Measurements from ENCODE around the gene GNAS-AS1. TPM values are rescaled to one million over a fixed set of nuclear protein-coding genes. Genes with fewer than 3 reads are reported as not detected.
"Not testable (repeated sequence)": the region's sequence is repeated elsewhere in the genome, so short reads cannot be mapped to it uniquely, and the experiment has no call there.

GNAS-AS1 gene
- polyA plus RNA-seq, 2 donors: 0.09 to 0.49 TPM

- no peak overlapping the region for H3K27ac ChIP-seq (ENCODE audit: low read depth in 2 of 2, low read length in 1 of 2)
- 56 to 58% methylated on average over 67 of the region's 67 CpGs for WGBS, 2 donors
- no peaks in the 10 kb centered on the region for H3K9me3 ChIP-seq (ENCODE audit: control insufficient read depth in 2 of 2, insufficient read depth in 1 of 2, low read depth in 1 of 2, low read length in 1 of 2)
- H3K4me3 ChIP-seq (ENCODE audit: low read depth in 1 of 2, low read length in 2 of 2): no peak overlapping the region
- no peaks in the 10 kb centered on the region for H3K27me3 ChIP-seq (ENCODE audit: control insufficient read depth in 1 of 2, insufficient read depth in 2 of 2, low read length in 2 of 2)
- no peaks in the 10 kb centered on the region for H3K36me3 ChIP-seq (ENCODE audit: control insufficient read depth in 2 of 2, insufficient read depth in 2 of 2, low read length in 1 of 2)
- peaks cover 0 to 4% of the 10 kb centered on the region in 2 donors for H3K4me1 ChIP-seq (ENCODE audit: control insufficient read depth in 2 of 2, insufficient read depth in 2 of 2, low read length in 1 of 2)
These were observed 10.5 kb downstream of the GNAS-AS1 start for GRCh38 chr20:58839991-58840747.

- Histone ChIP-seq H3K36me3 (ENCODE audit: control insufficient read depth in 2 of 2, insufficient read depth in 2 of 2, low read length in 1 of 2) (no peaks in the 10 kb centered on the region), H3K27ac (ENCODE audit: low read depth in 2 of 2, low read length in 1 of 2) (no peak overlapping the region), H3K27me3 (ENCODE audit: control insufficient read depth in 1 of 2, insufficient read depth in 2 of 2, low read length in 2 of 2) (no peaks in the 10 kb centered on the region), H3K4me3 (ENCODE audit: low read depth in 1 of 2, low read length in 2 of 2) (no peak overlapping the region), H3K9me3 (ENCODE audit: control insufficient read depth in 2 of 2, insufficient read depth in 1 of 2, low read depth in 1 of 2, low read length in 1 of 2) (no peaks in the 10 kb centered on the region), H3K4me1 (ENCODE audit: control insufficient read depth in 2 of 2, insufficient read depth in 2 of 2, low read length in 1 of 2) (peaks cover 0 to 4% of the 10 kb centered on the region in 2 donors)
- WGBS, 2 donors: 39 to 55% methylated on average over 27 of the region's 27 CpGs
These were observed 11.2 kb downstream of the GNAS-AS1 start for GRCh38 chr20:58839474-58839874.

GRCh38 chr20:58838174-58838573 is 12.5 kb downstream of the GNAS-AS1 start:
- 70 to 74% methylated on average over 4 of the region's 4 CpGs for WGBS, 2 donors

GRCh38 chr20:58837717-58838116 is 13.0 kb downstream of the GNAS-AS1 start:
- H3K27me3 ChIP-seq (ENCODE audit: control insufficient read depth in 1 of 2, insufficient read depth in 2 of 2, low read length in 2 of 2): no peaks in the 10 kb centered on the region
- no peaks in the 10 kb centered on the region for H3K36me3 ChIP-seq (ENCODE audit: control insufficient read depth in 2 of 2, insufficient read depth in 2 of 2, low read length in 1 of 2)
- H3K9me3 ChIP-seq (ENCODE audit: control insufficient read depth in 2 of 2, insufficient read depth in 1 of 2, low read depth in 1 of 2, low read length in 1 of 2): no peaks in the 10 kb centered on the region
- 73 to 86% methylated on average over 1 of the region's 1 CpG for WGBS, 2 donors
- H3K27ac ChIP-seq (ENCODE audit: low read depth in 2 of 2, low read length in 1 of 2): no peak overlapping the region
- no peak overlapping the region for H3K4me3 ChIP-seq (ENCODE audit: low read depth in 1 of 2, low read length in 2 of 2)
- H3K4me1 ChIP-seq (ENCODE audit: control insufficient read depth in 2 of 2, insufficient read depth in 2 of 2, low read length in 1 of 2): peaks cover 0 to 4% of the 10 kb centered on the region in 2 donors

More at GRCh38 chr20:58838174-58838573, 12.5 kb downstream of the GNAS-AS1 start:
- H3K9me3 ChIP-seq (ENCODE audit: control insufficient read depth in 2 of 2, insufficient read depth in 1 of 2, low read depth in 1 of 2, low read length in 1 of 2): no peaks in the 10 kb centered on the region
- no peak overlapping the region for H3K4me3 ChIP-seq (ENCODE audit: low read depth in 1 of 2, low read length in 2 of 2)
- peaks cover 0 to 4% of the 10 kb centered on the region in 2 donors for H3K4me1 ChIP-seq (ENCODE audit: control insufficient read depth in 2 of 2, insufficient read depth in 2 of 2, low read length in 1 of 2)
- no peak overlapping the region for H3K27ac ChIP-seq (ENCODE audit: low read depth in 2 of 2, low read length in 1 of 2)
- H3K36me3 ChIP-seq (ENCODE audit: control insufficient read depth in 2 of 2, insufficient read depth in 2 of 2, low read length in 1 of 2): no peaks in the 10 kb centered on the region
- H3K27me3 ChIP-seq (ENCODE audit: control insufficient read depth in 1 of 2, insufficient read depth in 2 of 2, low read length in 2 of 2): no peaks in the 10 kb centered on the region

- Histone ChIP-seq H3K27ac (ENCODE audit: low read depth in 2 of 2, low read length in 1 of 2) (no peak overlapping the region), H3K4me1 (ENCODE audit: control insufficient read depth in 2 of 2, insufficient read depth in 2 of 2, low read length in 1 of 2) (peaks cover 0 to 4% of the 10 kb centered on the region in 2 donors), H3K9me3 (ENCODE audit: control insufficient read depth in 2 of 2, insufficient read depth in 1 of 2, low read depth in 1 of 2, low read length in 1 of 2) (no peaks in the 10 kb centered on the region), H3K4me3 (ENCODE audit: low read depth in 1 of 2, low read length in 2 of 2) (no peak overlapping the region), H3K27me3 (ENCODE audit: control insufficient read depth in 1 of 2, insufficient read depth in 2 of 2, low read length in 2 of 2) (no peaks in the 10 kb centered on the region), H3K36me3 (ENCODE audit: control insufficient read depth in 2 of 2, insufficient read depth in 2 of 2, low read length in 1 of 2) (no peaks in the 10 kb centered on the region)
- WGBS, 2 donors: 83 to 85% methylated on average over 10 of the region's 10 CpGs
These were observed 14.0 kb downstream of the GNAS-AS1 start for GRCh38 chr20:58836616-58837204.

GRCh38 chr20:58835231-58835630 is 15.5 kb downstream of the GNAS-AS1 start:
- no peaks in the 10 kb centered on the region for H3K27me3 ChIP-seq (ENCODE audit: control insufficient read depth in 1 of 2, insufficient read depth in 2 of 2, low read length in 2 of 2)
- H3K4me3 ChIP-seq (ENCODE audit: low read depth in 1 of 2, low read length in 2 of 2): no peak overlapping the region
- peaks cover 0 to 3% of the 10 kb centered on the region in 2 donors for H3K9me3 ChIP-seq (ENCODE audit: control insufficient read depth in 2 of 2, insufficient read depth in 1 of 2, low read depth in 1 of 2, low read length in 1 of 2)
- no peak overlapping the region for H3K27ac ChIP-seq (ENCODE audit: low read depth in 2 of 2, low read length in 1 of 2)
- H3K36me3 ChIP-seq (ENCODE audit: control insufficient read depth in 2 of 2, insufficient read depth in 2 of 2, low read length in 1 of 2): no peaks in the 10 kb centered on the region
- WGBS, 2 donors: 61 to 67% methylated on average over 2 of the region's 2 CpGs
- H3K4me1 ChIP-seq (ENCODE audit: control insufficient read depth in 2 of 2, insufficient read depth in 2 of 2, low read length in 1 of 2): peaks cover 0 to 4% of the 10 kb centered on the region in 2 donors

- H3K27me3 ChIP-seq (ENCODE audit: control insufficient read depth in 1 of 2, insufficient read depth in 2 of 2, low read length in 2 of 2): no peaks in the 10 kb centered on the region
- peaks cover 0 to 5% of the 10 kb centered on the region in 2 donors for H3K9me3 ChIP-seq (ENCODE audit: control insufficient read depth in 2 of 2, insufficient read depth in 1 of 2, low read depth in 1 of 2, low read length in 1 of 2)
- H3K36me3 ChIP-seq (ENCODE audit: control insufficient read depth in 2 of 2, insufficient read depth in 2 of 2, low read length in 1 of 2): no peaks in the 10 kb centered on the region
- H3K4me1 ChIP-seq (ENCODE audit: control insufficient read depth in 2 of 2, insufficient read depth in 2 of 2, low read length in 1 of 2): no peaks in the 10 kb centered on the region
- no peak overlapping the region for H3K27ac ChIP-seq (ENCODE audit: low read depth in 2 of 2, low read length in 1 of 2)
- WGBS, 2 donors: 87 to 91% methylated on average over 10 of the region's 10 CpGs
- H3K4me3 ChIP-seq (ENCODE audit: low read depth in 1 of 2, low read length in 2 of 2): no peak overlapping the region
These were observed 16.8 kb downstream of the GNAS-AS1 start for GRCh38 chr20:58833921-58834320.

GRCh38 chr20:58832457-58832856 is 18.2 kb downstream of the GNAS-AS1 start:
- H3K4me3 ChIP-seq (ENCODE audit: low read depth in 1 of 2, low read length in 2 of 2): no peak overlapping the region
- 75 to 78% methylated on average over 4 of the region's 4 CpGs for WGBS, 2 donors
- H3K27ac ChIP-seq (ENCODE audit: low read depth in 2 of 2, low read length in 1 of 2): no peak overlapping the region
- no peaks in the 10 kb centered on the region for H3K27me3 ChIP-seq (ENCODE audit: control insufficient read depth in 1 of 2, insufficient read depth in 2 of 2, low read length in 2 of 2)
- no peaks in the 10 kb centered on the region for H3K36me3 ChIP-seq (ENCODE audit: control insufficient read depth in 2 of 2, insufficient read depth in 2 of 2, low read length in 1 of 2)
- H3K4me1 ChIP-seq (ENCODE audit: control insufficient read depth in 2 of 2, insufficient read depth in 2 of 2, low read length in 1 of 2): no peaks in the 10 kb centered on the region
- H3K9me3 ChIP-seq (ENCODE audit: control insufficient read depth in 2 of 2, insufficient read depth in 1 of 2, low read depth in 1 of 2, low read length in 1 of 2): peaks cover 0 to 5% of the 10 kb centered on the region in 2 donors

GRCh38 chr20:58829531-58829941 is 21.2 kb downstream of the GNAS-AS1 start:
- Histone ChIP-seq H3K4me3 (ENCODE audit: low read depth in 1 of 2, low read length in 2 of 2) (no peak overlapping the region), H3K4me1 (ENCODE audit: control insufficient read depth in 2 of 2, insufficient read depth in 2 of 2, low read length in 1 of 2) (no peaks in the 10 kb centered on the region), H3K9me3 (ENCODE audit: control insufficient read depth in 2 of 2, insufficient read depth in 1 of 2, low read depth in 1 of 2, low read length in 1 of 2) (peaks cover 0 to 5% of the 10 kb centered on the region in 2 donors), H3K27me3 (ENCODE audit: control insufficient read depth in 1 of 2, insufficient read depth in 2 of 2, low read length in 2 of 2) (no peaks in the 10 kb centered on the region), H3K27ac (ENCODE audit: low read depth in 2 of 2, low read length in 1 of 2) (no peak overlapping the region), H3K36me3 (ENCODE audit: control insufficient read depth in 2 of 2, insufficient read depth in 2 of 2, low read length in 1 of 2) (no peaks in the 10 kb centered on the region)
- 44 to 60% methylated on average over 6 of the region's 6 CpGs for WGBS, 2 donors

- H3K27me3 ChIP-seq (ENCODE audit: control insufficient read depth in 1 of 2, insufficient read depth in 2 of 2, low read length in 2 of 2); H3K36me3 ChIP-seq (ENCODE audit: control insufficient read depth in 2 of 2, insufficient read depth in 2 of 2, low read length in 1 of 2); H3K4me3 ChIP-seq (ENCODE audit: low read depth in 1 of 2, low read length in 2 of 2); H3K4me1 ChIP-seq (ENCODE audit: control insufficient read depth in 2 of 2, insufficient read depth in 2 of 2, low read length in 1 of 2); H3K9me3 ChIP-seq (ENCODE audit: control insufficient read depth in 2 of 2, insufficient read depth in 1 of 2, low read depth in 1 of 2, low read length in 1 of 2): not testable (repeated sequence)
- WGBS, 2 donors: 100% methylated on average over 2 to 5 of the region's 5 CpGs
- H3K27ac ChIP-seq (ENCODE audit: low read depth in 2 of 2, low read length in 1 of 2): peak overlapping the region in 1 of 2 donors; percentile 1
These were observed 21.9 kb downstream of the GNAS-AS1 start for GRCh38 chr20:58828804-58829203.

Measured in esophagus (tissue), 2 donors.